SU-DHL-6 (cell line): ENCODE results near the gene ENTPD8.

ENCODE experiments used
- CTCF ChIP-seq: fragments of 200-600 bp; sonication (generic); IDR thresholded peaks from one replicate; pipeline ENCODE4 v1.5.1; 2017; ENCODE audit warnings: antibody characterized with exemption, mild to moderate bottlenecking, low read length, moderate library complexity; ENCODE audit not compliant: insufficient read depth, poor library complexity, severe bottlenecking
- EZH2phosphoT487 ChIP-seq: fragments of 200-600 bp; sonication (generic), shearing (Covaris generic); conservative IDR thresholded peaks from 2 replicates; pipeline ENCODE4 v1.6.1; 2018; ENCODE audit warnings: mild to moderate bottlenecking, antibody characterized with exemption, low read length, moderate library complexity, mixed read lengths

DNA sequence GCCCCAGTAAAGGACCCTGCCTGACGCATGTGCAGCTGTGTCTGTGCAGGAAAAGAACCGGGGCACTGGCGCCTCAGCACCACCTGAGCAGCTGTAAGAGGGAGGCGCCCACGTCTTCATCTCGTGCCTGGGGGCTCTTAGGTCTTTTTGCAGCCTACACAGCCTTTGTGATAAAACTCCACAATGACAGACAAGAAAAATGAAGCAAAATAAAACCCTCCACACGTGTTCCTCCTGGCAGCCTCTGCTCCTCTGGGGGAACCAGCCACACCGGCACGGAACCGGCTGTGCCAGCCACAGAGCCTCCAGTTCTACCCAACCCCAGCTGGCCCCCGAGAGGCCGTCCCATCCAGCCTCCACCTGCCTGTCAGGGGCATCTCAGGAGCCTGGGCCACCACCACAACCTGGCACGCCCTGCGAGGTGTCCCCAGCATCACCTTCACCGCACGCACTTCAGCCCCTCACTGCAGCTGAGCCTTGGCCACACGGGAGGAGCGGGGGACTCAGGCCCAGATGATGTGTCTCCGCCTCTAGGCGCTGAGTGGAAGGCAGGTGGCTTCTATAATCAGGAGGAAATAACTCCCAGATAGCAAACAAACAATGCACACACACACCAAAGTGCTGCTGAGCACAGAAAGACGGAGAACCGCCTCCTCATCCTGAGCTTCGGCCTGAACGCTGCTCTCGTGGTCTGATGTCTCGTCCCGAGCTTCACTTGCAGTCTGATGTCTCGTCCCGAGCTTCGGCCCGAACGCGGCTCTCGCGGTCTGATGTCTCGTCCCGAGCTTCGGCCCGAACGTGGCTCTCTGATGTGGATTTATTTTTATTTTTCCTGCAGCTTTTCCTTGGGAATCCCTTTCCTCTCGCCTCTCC lies 46.5 kb upstream of the ENTPD8 start:
- TF ChIP-seq CTCF = no peak
- no peak for TF ChIP-seq EZH2phosphoT487
